Measurements from ENCODE around the gene NMT1. TPM values are rescaled to one million over a fixed set of nuclear protein-coding genes. Genes with fewer than 3 reads are reported as not detected.

The NMT1 gene
- total and polyA plus RNA-seq, 2 of the 13 experiments (the other 11 are each of a cell fraction or from before 2014, with no cell fraction given): 75.7 to 142 TPM

GRCh38 chr17:45092911-45093430 lies 31.9 kb downstream of the NMT1 start (continued):
- TF ChIP-seq RARA (CRISPR knock-in tag; IDR thresholded peaks at IDR 0.05): peak; percentile 40
- TF ChIP-seq, protein P1, sequence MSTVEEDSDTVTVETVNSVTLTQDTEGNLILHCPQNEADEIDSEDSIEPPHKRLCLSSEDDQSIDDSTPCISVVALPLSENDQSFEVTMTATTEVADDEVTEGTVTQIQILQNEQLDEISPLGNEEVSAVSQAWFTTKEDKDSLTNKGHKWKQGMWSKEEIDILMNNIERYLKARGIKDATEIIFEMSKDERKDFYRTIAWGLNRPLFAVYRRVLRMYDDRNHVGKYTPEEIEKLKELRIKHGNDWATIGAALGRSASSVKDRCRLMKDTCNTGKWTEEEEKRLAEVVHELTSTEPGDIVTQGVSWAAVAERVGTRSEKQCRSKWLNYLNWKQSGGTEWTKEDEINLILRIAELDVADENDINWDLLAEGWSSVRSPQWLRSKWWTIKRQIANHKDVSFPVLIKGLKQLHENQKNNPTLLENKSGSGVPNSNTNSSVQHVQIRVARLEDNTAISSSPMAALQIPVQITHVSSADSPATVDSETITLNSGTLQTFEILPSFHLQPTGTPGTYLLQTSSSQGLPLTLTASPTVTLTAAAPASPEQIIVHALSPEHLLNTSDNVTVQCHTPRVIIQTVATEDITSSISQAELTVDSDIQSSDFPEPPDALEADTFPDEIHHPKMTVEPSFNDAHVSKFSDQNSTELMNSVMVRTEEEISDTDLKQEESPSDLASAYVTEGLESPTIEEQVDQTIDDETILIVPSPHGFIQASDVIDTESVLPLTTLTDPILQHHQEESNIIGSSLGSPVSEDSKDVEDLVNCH (CRISPR knock-in tag; IDR thresholded peaks at IDR 0.05): no peak
- peak; percentile 95 for TF ChIP-seq ZBTB33 (CRISPR knock-in tag; IDR thresholded peaks at IDR 0.05)
- TF ChIP-seq GLMP (CRISPR knock-in tag; IDR thresholded peaks at IDR 0.05; ENCODE audit: borderline replicate concordance): no peak
- TF ChIP-seq NR2F6 (IDR thresholded peaks at IDR 0.05): no peak
- TF ChIP-seq NR2F6 (CRISPR knock-in tag; IDR thresholded peaks at IDR 0.05): 0 out of 2 replicates have a peak, but pooled peaks have one; percentile 28
- no peak for TF ChIP-seq TCF12 (IDR thresholded peaks at IDR 0.05)
- TF ChIP-seq TCF12 (CRISPR knock-in tag; IDR thresholded peaks at IDR 0.05): no peak
- TF ChIP-seq JUNB (CRISPR knock-in tag; IDR thresholded peaks at IDR 0.05; ENCODE audit: borderline replicate concordance): no peak
- no peak for TF ChIP-seq ZNF431 (CRISPR knock-in tag; IDR thresholded peaks at IDR 0.05; ENCODE audit: borderline replicate concordance, low read depth)
- no peak for TF ChIP-seq ELF4 (CRISPR knock-in tag; IDR thresholded peaks at IDR 0.05; ENCODE audit: borderline replicate concordance)
- no peak for TF ChIP-seq ZNF773 (CRISPR knock-in tag; IDR thresholded peaks at IDR 0.05; ENCODE audit: borderline replicate concordance)
- TF ChIP-seq NCOA2 (CRISPR knock-in tag; IDR thresholded peaks at IDR 0.05): 0 out of 2 replicates have a peak, but pooled peaks have one; percentile 18
- TF ChIP-seq TBP (CRISPR knock-in tag; IDR thresholded peaks at IDR 0.05): no peak
- TF ChIP-seq JUN (CRISPR knock-in tag; IDR thresholded peaks at IDR 0.05): 0 out of 2 replicates have a peak, but pooled peaks have one; percentile 27
- peak; percentile 65; the same call in 1 of the 2 replicates for TF ChIP-seq ZBTB38 (CRISPR knock-in tag; IDR thresholded peaks at IDR 0.05)
- peak; percentile 81 for TF ChIP-seq ZNF263 (CRISPR knock-in tag; IDR thresholded peaks at IDR 0.05)
- TF ChIP-seq KDM4B (CRISPR knock-in tag; IDR thresholded peaks at IDR 0.05): no peak
- TF ChIP-seq MYNN (CRISPR knock-in tag; IDR thresholded peaks at IDR 0.05; ENCODE audit: low read depth): no peak
- TF ChIP-seq, protein P2, sequence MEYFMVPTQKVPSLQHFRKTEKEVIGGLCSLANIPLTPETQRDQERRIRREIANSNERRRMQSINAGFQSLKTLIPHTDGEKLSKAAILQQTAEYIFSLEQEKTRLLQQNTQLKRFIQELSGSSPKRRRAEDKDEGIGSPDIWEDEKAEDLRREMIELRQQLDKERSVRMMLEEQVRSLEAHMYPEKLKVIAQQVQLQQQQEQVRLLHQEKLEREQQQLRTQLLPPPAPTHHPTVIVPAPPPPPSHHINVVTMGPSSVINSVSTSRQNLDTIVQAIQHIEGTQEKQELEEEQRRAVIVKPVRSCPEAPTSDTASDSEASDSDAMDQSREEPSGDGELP (IDR thresholded peaks at IDR 0.05; ENCODE audit: borderline replicate concordance, low read depth): peak; percentile 17; the same call in 1 of the 2 replicates

Data from HepG2 (cell line).